ENCODE measurements around the gene GGACT. TPM values are rescaled to one million over a fixed set of nuclear protein-coding genes. Genes with fewer than 3 reads are reported as not detected.
A peak's percentile ranks its signal among the peaks of the same experiment; 100 is the strongest.

Gene GGACT
- total and polyA plus RNA-seq, 2 experiments from 2014 or later, result 0.70 to 5.6 TPM

GRCh38 chr13:100630555-100630954, 42.0 kb upstream of the GGACT start:
- no peak overlapping the region for H2AFZ ChIP-seq
- no peaks in the 10 kb centered on the region for H3K36me3 ChIP-seq (replicated peaks; ENCODE audit: insufficient read depth, low read depth)
- 45% methylated on average over 8 of the region's 8 CpGs for WGBS (ENCODE audit: low lambda C conversion rate, missing lambda C conversion rate)
- no peak overlapping the region for H3K27ac ChIP-seq
- H3K9me3 ChIP-seq (ENCODE audit: low read depth), result no peaks in the 10 kb centered on the region
- H4K20me1 ChIP-seq (ENCODE audit: insufficient read depth, poor library complexity, severe bottlenecking), result no peaks in the 10 kb centered on the region
- H3K9me2 ChIP-seq (replicated peaks; ENCODE audit: insufficient read depth), result no peaks in the 10 kb centered on the region
- no peak for DNase-seq (ENCODE audit: low spot score)
- H3K79me2 ChIP-seq, result no peaks in the 10 kb centered on the region
- H3K4me1 ChIP-seq (ENCODE audit: insufficient read depth), result no peaks in the 10 kb centered on the region
- H3K4me2 ChIP-seq, result no peak overlapping the region
- H3K4me3 ChIP-seq, result no peak overlapping the region
- H3K27me3 ChIP-seq, result no peaks in the 10 kb centered on the region
- TF ChIP-seq EZH2 (IDR thresholded peaks at IDR 0.05; ENCODE audit: borderline replicate concordance) (no peak), CTCF (IDR thresholded peaks at IDR 0.05; ENCODE audit: poor library complexity) (peak; percentile 10), EZH2phosphoT487 (IDR thresholded peaks at IDR 0.05; ENCODE audit: low read depth, severe bottlenecking, unreplicated experiment) (no peak)

GRCh38 chr13:100627120-100627519, 38.5 kb upstream of the GGACT start:
- H3K27ac ChIP-seq, result no peak overlapping the region
- no peaks in the 10 kb centered on the region for H3K36me3 ChIP-seq (replicated peaks; ENCODE audit: insufficient read depth, low read depth)
- H3K27me3 ChIP-seq, result no peaks in the 10 kb centered on the region
- H3K4me3 ChIP-seq, result no peak overlapping the region
- TF ChIP-seq CTCF (IDR thresholded peaks at IDR 0.05; ENCODE audit: poor library complexity) (no peak), EZH2 (IDR thresholded peaks at IDR 0.05; ENCODE audit: borderline replicate concordance) (no peak), EZH2phosphoT487 (IDR thresholded peaks at IDR 0.05; ENCODE audit: low read depth, severe bottlenecking, unreplicated experiment) (no peak)
- WGBS (ENCODE audit: low lambda C conversion rate, missing lambda C conversion rate), result 88% methylated on average over 15 of the region's 15 CpGs
- H2AFZ ChIP-seq, result no peak overlapping the region
- DNase-seq (ENCODE audit: low spot score), result no peak
- H3K4me1 ChIP-seq (ENCODE audit: insufficient read depth), result no peaks in the 10 kb centered on the region
- no peaks in the 10 kb centered on the region for H3K9me3 ChIP-seq (ENCODE audit: low read depth)
- no peaks in the 10 kb centered on the region for H3K9me2 ChIP-seq (replicated peaks; ENCODE audit: insufficient read depth)
- no peaks in the 10 kb centered on the region for H3K79me2 ChIP-seq
- no peak overlapping the region for H3K4me2 ChIP-seq
- H4K20me1 ChIP-seq (ENCODE audit: insufficient read depth, poor library complexity, severe bottlenecking), result no peaks in the 10 kb centered on the region

- Histone ChIP-seq H3K9me3 (ENCODE audit: low read depth) (no peaks in the 10 kb centered on the region), H3K27ac (no peak overlapping the region), H3K36me3 (replicated peaks; ENCODE audit: insufficient read depth, low read depth) (no peaks in the 10 kb centered on the region), H3K4me2 (no peak overlapping the region), H3K4me3 (no peak overlapping the region), H3K79me2 (no peaks in the 10 kb centered on the region), H3K27me3 (no peaks in the 10 kb centered on the region), H3K9me2 (replicated peaks; ENCODE audit: insufficient read depth) (no peaks in the 10 kb centered on the region), H2AFZ (no peak overlapping the region), H3K4me1 (ENCODE audit: insufficient read depth) (no peaks in the 10 kb centered on the region), H4K20me1 (ENCODE audit: insufficient read depth, poor library complexity, severe bottlenecking) (no peaks in the 10 kb centered on the region)
- WGBS (ENCODE audit: low lambda C conversion rate, missing lambda C conversion rate), result 53% methylated on average over 9 of the region's 9 CpGs
- DNase-seq (ENCODE audit: low spot score), result no peak
- TF ChIP-seq EZH2 (IDR thresholded peaks at IDR 0.05; ENCODE audit: borderline replicate concordance) (no peak), EZH2phosphoT487 (IDR thresholded peaks at IDR 0.05; ENCODE audit: low read depth, severe bottlenecking, unreplicated experiment) (no peak), CTCF (IDR thresholded peaks at IDR 0.05; ENCODE audit: poor library complexity) (no peak)
These were observed 36.9 kb upstream of the GGACT start for GRCh38 chr13:100625447-100625846.

- Histone ChIP-seq H4K20me1 (ENCODE audit: insufficient read depth, poor library complexity, severe bottlenecking) (no peaks in the 10 kb centered on the region), H3K27ac (no peak overlapping the region), H3K9me3 (ENCODE audit: low read depth) (no peaks in the 10 kb centered on the region), H2AFZ (no peak overlapping the region), H3K9me2 (replicated peaks; ENCODE audit: insufficient read depth) (no peaks in the 10 kb centered on the region), H3K4me2 (no peak overlapping the region), H3K4me1 (ENCODE audit: insufficient read depth) (no peaks in the 10 kb centered on the region), H3K36me3 (replicated peaks; ENCODE audit: insufficient read depth, low read depth) (no peaks in the 10 kb centered on the region), H3K79me2 (no peaks in the 10 kb centered on the region), H3K4me3 (no peak overlapping the region), H3K27me3 (no peaks in the 10 kb centered on the region)
- WGBS (ENCODE audit: low lambda C conversion rate, missing lambda C conversion rate), result 97% methylated on average over 4 of the region's 4 CpGs
- TF ChIP-seq EZH2phosphoT487 (IDR thresholded peaks at IDR 0.05; ENCODE audit: low read depth, severe bottlenecking, unreplicated experiment), result no peak
- no peak for TF ChIP-seq EZH2 (IDR thresholded peaks at IDR 0.05; ENCODE audit: borderline replicate concordance)
- no peak for TF ChIP-seq CTCF (IDR thresholded peaks at IDR 0.05; ENCODE audit: poor library complexity)
- DNase-seq (ENCODE audit: low spot score), result no peak
These were observed 32.2 kb upstream of the GGACT start for GRCh38 chr13:100620792-100621191.

All from hepatocyte (in vitro differentiated cells).